Measurements from ENCODE around the gene PARP16.
"Not testable (repeated sequence)": the region's sequence is repeated elsewhere in the genome, so short reads cannot be mapped to it uniquely, and the experiment has no call there.

The PARP16 gene

GRCh38 chr15:65233696-65234095, 53.0 kb downstream of the PARP16 start:
- no peak for DNase-seq (ENCODE audit: low spot score)

- no peak for DNase-seq (ENCODE audit: low spot score)
These were observed 54.2 kb downstream of the PARP16 start for GRCh38 chr15:65232520-65232919.

DNA sequence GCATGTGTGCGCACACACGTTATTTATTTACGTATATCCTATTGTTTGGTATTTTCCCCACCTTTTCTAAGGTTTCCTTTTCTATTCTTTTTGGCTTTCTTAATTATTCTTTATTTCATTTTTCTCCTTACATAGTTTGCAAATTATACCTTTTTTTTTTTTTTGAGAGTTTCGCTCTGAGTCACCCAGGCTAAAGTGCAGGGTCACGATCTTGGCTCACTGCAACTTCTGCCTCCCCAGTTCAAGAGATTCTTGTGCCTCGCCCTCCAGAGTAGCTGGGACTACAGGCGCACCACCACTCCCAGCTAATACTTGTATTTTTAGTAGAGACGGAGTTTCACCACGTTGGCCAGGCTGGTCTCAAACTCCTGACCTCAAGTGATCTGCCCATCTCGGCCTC, 55.4 kb downstream of the PARP16 start:
- no peak for DNase-seq (ENCODE audit: low spot score)

- DNase-seq (ENCODE audit: low spot score), result not testable (repeated sequence)
These were observed 59.8 kb downstream of the PARP16 start for GRCh38 chr15:65226901-65227300.

DNA sequence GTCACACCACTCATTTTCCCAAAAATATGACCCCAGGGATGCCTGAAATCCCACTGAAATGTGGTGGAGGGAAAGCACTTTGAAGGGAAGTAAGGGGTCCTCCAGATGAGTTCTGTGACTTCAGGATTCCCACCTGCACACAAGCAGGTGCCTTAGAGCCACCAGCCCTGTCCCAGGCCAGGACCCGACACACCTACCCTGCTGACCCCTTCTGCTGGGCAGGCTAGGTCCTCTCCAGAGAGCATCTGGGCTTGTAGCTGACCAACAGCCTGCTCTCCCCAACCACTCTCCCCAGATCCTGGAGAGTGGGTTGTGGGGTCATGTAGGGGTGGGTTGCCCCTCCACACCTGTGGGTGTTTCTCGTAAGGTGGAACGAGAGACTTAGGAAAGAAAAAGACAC, 60.5 kb downstream of the PARP16 start:
- DNase-seq (ENCODE audit: low spot score), result no peak

DNA sequence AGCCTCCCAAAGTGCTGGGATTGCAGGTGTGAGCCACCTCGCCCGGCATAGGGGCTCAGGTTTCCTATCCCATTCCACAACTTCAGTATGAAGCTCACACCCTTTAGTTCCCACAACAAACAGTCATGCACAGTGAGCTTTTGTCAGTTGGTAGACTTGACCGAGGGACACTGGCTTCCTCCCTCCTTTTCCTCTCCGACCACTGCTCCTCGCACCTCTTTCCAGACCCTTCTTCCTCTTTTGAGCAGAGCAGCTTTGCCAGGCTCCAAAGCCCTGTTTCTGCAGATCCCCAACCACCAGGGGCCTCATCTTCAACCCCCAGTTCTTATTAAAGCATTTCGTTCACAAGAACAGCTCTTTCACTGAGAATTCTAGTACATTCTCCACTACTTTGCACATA, 62.7 kb downstream of the PARP16 start:
- DNase-seq (ENCODE audit: low spot score), result no peak

DNA sequence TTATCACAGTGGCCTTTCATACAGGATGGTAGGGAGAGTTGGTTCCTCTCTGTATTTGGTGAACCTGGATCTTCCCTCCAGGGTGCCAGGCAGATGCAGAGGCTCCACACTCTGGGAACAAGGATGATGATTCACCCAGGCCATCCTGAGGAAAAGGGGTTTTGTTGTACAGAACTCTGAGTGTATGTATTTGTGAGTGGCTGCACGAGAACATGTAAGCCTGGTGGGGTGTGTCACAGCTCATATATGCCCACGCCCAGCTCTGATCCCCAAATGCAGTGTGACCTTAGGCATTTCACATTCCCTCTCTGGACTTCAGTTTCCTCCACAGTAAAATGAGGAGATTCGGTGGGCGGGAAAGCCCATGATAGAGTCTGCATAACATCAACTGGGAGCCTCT, 63.8 kb downstream of the PARP16 start:
- DNase-seq (ENCODE audit: low spot score), result no peak

- no peak for DNase-seq (ENCODE audit: low spot score)
These were observed 65.0 kb downstream of the PARP16 start for GRCh38 chr15:65221697-65222096.

- no peak for DNase-seq (ENCODE audit: low spot score)
These were observed 67.5 kb downstream of the PARP16 start for GRCh38 chr15:65219137-65219536.

DNA sequence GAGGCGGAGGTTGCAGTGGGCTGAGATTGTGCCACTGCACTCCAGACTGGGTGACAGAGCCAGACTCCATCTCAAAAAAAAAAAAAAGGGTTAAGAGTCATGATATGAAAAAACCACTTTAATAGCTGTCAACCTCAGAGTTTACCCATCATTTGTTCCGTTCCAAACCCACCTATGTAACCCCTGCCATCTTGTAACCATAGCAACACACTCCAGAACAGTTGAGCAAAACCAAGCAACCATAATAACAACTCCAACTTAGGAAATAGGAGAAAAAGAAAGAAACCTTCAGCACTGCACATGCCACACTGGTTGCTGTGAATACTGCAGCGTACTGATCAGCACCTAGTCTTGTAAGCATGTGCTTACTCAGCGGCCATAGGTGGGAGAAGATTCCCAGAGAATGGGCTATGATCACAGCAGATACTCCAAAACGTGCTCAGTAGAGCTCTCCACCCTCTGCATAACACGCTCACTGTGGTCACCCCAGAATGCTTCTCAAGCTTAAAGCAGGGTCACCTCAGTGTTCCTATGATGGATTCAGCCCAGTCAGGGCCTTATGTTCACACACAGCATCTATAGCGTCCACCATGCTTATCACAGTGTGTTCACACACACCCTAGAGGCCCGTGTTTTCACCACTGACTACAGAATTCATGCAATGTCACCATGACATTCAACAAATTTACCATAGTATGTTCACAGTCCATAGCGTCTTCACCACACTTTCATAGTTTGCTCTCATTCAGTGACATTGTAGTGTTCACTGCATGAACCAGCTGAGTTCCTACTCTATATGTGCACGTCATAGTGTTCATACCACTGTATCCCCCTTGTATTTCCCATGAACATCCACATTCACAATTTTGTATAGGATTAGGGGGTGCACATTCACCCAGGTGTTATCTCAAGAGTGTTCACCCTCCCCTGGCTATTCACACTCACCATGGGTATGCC, 68.9 kb downstream of the PARP16 start:
- no peak for DNase-seq (ENCODE audit: low spot score)

DNA sequence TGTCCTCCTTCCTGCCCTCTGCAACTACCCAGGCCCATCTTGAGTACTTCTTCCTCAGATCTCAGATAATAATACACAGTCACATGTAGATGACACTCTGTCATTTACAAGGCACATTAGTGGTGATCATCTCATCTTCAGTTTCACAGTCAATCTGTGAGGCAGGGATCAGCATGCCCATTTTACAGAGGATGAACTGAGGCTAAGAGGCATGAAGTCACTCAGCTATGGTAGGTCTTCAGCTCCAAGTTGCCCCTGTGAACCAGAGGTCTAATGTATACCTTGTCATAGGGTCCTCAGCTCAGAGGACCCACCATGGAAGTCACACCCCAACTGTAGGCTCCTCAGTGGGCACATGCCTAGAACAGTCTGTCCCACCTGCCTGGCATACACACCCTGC, 71.2 kb downstream of the PARP16 start:
- DNase-seq (ENCODE audit: low spot score), result no peak

DNA sequence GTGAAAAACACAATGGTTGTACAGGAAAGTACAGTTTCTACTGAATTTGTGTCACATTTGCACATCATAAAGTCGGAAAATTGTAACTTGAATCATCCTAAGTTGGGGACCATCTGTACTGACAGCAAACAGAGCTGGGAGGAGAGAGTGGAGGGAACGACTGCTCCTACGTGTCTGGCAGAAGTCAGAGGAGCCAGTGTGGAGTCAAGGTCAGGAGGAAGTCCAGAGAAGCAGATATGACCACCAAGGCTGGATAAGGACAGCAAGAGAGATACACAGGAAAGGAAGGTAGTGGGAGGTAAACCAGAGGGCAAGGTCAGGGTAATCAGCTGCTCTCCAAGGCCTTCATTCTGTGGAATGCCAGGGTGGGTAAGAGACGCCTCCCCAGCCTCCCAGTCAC, 72.7 kb downstream of the PARP16 start:
- DNase-seq (ENCODE audit: low spot score), result no peak

DNA sequence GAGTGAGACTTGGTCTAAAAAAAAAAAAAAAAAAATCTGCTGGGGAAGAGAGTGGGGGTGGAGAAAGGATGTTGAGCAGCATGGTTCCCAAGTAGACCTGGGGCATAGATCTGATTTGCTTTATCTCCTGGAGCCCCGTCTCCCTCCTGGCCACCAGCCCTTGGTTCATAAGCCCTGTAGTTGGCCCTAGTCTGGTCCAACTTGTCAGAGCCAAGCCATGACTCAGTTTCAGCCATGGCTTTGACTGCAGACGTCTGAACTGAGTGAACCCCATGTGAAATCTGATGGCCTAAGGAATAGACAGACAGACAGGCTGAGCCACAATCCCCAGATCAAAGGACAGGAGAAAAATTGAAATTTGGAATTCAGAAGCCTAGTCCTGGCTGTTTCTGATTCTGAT, 73.4 kb downstream of the PARP16 start:
- DNase-seq (ENCODE audit: low spot score), result no peak

- no peak for DNase-seq (ENCODE audit: low spot score)
These were observed 74.6 kb downstream of the PARP16 start for GRCh38 chr15:65212097-65212496.

DNA sequence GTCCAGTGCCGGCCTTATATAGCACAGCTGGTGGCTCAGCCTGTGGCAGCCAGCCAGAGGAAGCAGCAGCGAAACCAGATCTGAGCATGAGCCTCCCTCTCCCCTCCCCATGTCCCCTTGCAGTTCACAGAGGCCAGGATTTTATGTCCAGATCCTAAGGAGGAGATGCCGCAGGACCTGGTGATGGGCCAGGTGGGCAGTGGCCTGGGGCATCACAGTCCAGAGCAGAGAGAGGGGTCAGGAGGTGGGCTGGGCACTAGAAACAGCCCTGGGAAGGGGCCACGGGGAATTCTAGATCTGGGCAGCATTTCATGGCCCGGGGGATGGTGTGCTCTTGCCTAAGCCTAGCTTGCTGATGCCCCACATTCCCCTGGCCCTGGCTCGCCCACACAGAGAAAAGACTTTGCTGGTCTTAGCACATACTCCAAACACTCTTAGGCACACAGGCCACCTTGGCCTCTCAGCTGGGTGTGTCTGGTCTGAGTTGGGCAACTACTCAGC, 75.2 kb downstream of the PARP16 start:
- peak; percentile 82 for DNase-seq (ENCODE audit: low spot score)

GRCh38 chr15:65210770-65211481, 75.8 kb downstream of the PARP16 start, which contains the start of gene CILP:
Gene CILP (minus strand): TSS chr15:65211473. CDS start chr15:65209755, 1,718 bp downstream.
- DNase-seq (ENCODE audit: low spot score), result no peak

GRCh38 chr15:65209701-65210643, 76.7 kb downstream of the PARP16 start:
- DNase-seq (ENCODE audit: low spot score), result peak; percentile 77

- DNase-seq (ENCODE audit: low spot score), result no peak
These were observed 78.0 kb downstream of the PARP16 start for GRCh38 chr15:65208647-65209046.

Data from left forelimb (tissue), 1 donor.